Measurements from ENCODE around the gene MCM6. TPM values are rescaled to one million over a fixed set of nuclear protein-coding genes. Genes with fewer than 3 reads are reported as not detected.

MCM6 gene
- total and polyA plus RNA-seq, 4 donors: 6.8 to 15.6 (median 11.2) TPM

DNA sequence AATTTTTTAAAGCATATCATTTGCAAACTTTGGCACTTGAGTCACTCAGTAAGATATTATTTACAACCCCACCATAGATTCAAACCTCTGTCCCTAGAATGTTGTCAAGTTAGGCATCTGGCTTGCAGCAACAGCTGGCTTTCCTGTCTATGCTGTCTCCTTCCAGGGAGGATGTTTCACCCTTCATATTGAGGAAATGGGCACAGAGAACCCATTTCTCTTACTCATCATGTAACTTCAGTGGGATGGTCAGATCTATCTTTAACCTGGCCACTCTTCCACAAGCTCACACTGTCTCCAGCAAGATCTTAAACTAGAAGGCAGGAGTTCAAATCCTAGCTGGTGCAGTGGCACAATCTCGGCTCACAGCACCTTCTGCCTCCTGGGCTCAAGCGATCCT, 55.1 kb downstream of the MCM6 start:
- peaks cover 0 to 3% (median 0%) of the 10 kb centered on the region in 4 donors for H3K9me3 ChIP-seq (ENCODE audit: control insufficient read depth in 4 of 4, insufficient read depth in 3 of 4, low read length in 3 of 4)
- H3K27ac ChIP-seq (ENCODE audit: low read depth in 1 of 2, low read length in 1 of 2): no peak overlapping the region
- ATAC-seq (ENCODE audit: insufficient read depth, low FRiP score): no peak
- H3K4me1 ChIP-seq (ENCODE audit: control insufficient read depth in 5 of 5, insufficient read depth in 5 of 5, low read length in 5 of 5): peaks cover 0 to 8% (median 0%) of the 10 kb centered on the region in 5 donors
- no peak overlapping the region for H3K4me3 ChIP-seq
- TF ChIP-seq, protein P1, sequence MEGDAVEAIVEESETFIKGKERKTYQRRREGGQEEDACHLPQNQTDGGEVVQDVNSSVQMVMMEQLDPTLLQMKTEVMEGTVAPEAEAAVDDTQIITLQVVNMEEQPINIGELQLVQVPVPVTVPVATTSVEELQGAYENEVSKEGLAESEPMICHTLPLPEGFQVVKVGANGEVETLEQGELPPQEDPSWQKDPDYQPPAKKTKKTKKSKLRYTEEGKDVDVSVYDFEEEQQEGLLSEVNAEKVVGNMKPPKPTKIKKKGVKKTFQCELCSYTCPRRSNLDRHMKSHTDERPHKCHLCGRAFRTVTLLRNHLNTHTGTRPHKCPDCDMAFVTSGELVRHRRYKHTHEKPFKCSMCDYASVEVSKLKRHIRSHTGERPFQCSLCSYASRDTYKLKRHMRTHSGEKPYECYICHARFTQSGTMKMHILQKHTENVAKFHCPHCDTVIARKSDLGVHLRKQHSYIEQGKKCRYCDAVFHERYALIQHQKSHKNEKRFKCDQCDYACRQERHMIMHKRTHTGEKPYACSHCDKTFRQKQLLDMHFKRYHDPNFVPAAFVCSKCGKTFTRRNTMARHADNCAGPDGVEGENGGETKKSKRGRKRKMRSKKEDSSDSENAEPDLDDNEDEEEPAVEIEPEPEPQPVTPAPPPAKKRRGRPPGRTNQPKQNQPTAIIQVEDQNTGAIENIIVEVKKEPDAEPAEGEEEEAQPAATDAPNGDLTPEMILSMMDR (IDR thresholded peaks at IDR 0.05; ENCODE audit: control extremely low read depth, extremely low read depth): no peak
- H3K27me3 ChIP-seq (ENCODE audit: control insufficient read depth in 3 of 3, insufficient read depth in 3 of 3, low read length in 2 of 3): no peaks in the 10 kb centered on the region
- DNase-seq: no peak
- no peaks in the 10 kb centered on the region for H3K36me3 ChIP-seq (ENCODE audit: control insufficient read depth in 4 of 4, insufficient read depth in 4 of 4, low read length in 4 of 4)
- no peak overlapping the region for H3K9ac ChIP-seq (ENCODE audit: insufficient read depth in 1 of 2, low read length in 2 of 2)
- whole genome bisulfite sequencing, 2 donors: 98 to 100% methylated on average over 2 of the region's 2 CpGs

DNA sequence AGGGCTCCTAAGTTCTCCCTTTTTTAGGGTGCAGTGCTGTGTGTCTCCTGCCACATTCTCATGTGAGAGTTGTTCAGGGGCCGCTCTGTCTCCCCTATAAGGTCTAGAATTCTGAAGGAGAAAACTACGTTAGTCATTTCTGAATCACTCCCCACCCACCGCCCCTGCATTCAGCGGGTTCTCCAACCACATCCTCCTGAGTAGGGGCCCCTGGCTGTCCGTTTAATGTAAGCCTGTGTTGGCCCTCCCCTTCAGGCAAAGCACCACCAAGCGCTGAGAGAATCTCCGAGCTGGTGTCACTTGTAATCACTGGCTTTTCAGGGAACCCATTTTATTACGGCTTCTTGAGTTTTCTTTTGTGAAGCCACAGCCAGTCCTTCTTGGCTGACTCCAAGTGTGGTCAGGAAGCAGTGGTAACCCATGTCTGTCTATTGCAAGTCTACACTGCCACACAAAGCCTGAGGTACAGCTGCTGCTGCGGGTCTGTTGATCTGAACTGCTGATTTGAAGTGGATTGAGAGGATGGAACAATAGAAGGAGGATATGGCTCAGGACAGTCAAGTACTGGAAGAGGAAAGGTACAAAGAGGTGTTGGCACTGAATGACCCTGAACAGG, 56.1 kb downstream of the MCM6 start:
- no peaks in the 10 kb centered on the region for H3K36me3 ChIP-seq (ENCODE audit: control insufficient read depth in 4 of 4, insufficient read depth in 4 of 4, low read length in 4 of 4)
- no peak overlapping the region for H3K4me3 ChIP-seq
- no peaks in the 10 kb centered on the region for H3K27me3 ChIP-seq (ENCODE audit: control insufficient read depth in 3 of 3, insufficient read depth in 3 of 3, low read length in 2 of 3)
- WGBS, 2 donors: 25 to 53% methylated on average over 9 of the region's 9 CpGs
- H3K9ac ChIP-seq (ENCODE audit: insufficient read depth in 1 of 2, low read length in 2 of 2): no peak overlapping the region
- peaks cover 0 to 3% (median 0%) of the 10 kb centered on the region in 4 donors for H3K9me3 ChIP-seq (ENCODE audit: control insufficient read depth in 4 of 4, insufficient read depth in 3 of 4, low read length in 3 of 4)
- DNase-seq: no peak
- no peak overlapping the region for H3K27ac ChIP-seq (ENCODE audit: low read depth in 1 of 2, low read length in 1 of 2)
- no peak for ATAC-seq (ENCODE audit: insufficient read depth, low FRiP score)
- TF ChIP-seq, protein P1 (IDR thresholded peaks at IDR 0.05; ENCODE audit: control extremely low read depth, extremely low read depth): no peak
- no peaks in the 10 kb centered on the region for H3K4me1 ChIP-seq (ENCODE audit: control insufficient read depth in 5 of 5, insufficient read depth in 5 of 5, low read length in 5 of 5)

DNA sequence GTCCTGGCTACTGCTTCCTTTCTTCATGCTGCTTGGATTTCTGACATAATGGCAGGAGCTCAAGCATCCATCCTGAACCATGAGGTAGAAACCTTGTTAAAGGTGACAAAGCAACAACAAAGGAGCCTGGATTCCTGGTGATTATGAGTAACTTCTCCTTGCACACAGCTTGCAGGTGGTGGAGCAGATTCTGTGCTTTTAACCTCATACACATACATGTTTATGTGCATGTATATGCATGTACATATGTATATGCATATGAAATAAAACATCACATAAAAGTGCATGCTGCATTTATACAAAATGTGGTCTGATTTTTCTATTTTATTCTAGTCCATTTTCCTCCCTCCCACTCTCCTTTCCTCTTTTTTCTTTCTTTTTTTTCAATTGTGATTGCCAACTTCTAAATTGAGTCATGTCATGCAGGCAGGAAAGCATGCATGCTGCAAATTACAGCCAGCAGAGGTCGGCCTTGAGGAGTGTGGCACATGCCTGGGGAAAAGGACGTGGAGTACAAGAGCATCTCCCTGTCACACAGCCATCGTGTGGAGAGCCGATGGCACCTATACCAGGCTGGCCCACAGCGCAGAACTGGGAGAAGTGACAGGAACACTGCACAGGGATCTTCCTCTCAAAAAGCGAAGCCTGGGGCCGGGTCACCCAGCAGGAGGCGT, 57.2 kb downstream of the MCM6 start:
- no peaks in the 10 kb centered on the region for H3K36me3 ChIP-seq (ENCODE audit: control insufficient read depth in 4 of 4, insufficient read depth in 4 of 4, low read length in 4 of 4)
- ATAC-seq (ENCODE audit: insufficient read depth, low FRiP score) (no peak), DNase-seq (no peak)
- peaks cover 0 to 3% (median 0%) of the 10 kb centered on the region in 4 donors for H3K9me3 ChIP-seq (ENCODE audit: control insufficient read depth in 4 of 4, insufficient read depth in 3 of 4, low read length in 3 of 4)
- H3K27ac ChIP-seq (ENCODE audit: low read depth in 1 of 2, low read length in 1 of 2): no peak overlapping the region
- 74 to 77% methylated on average over 8 of the region's 8 CpGs for WGBS, 2 donors
- no peak overlapping the region for H3K4me3 ChIP-seq
- TF ChIP-seq, protein P1 (IDR thresholded peaks at IDR 0.05; ENCODE audit: control extremely low read depth, extremely low read depth): no peak
- H3K27me3 ChIP-seq (ENCODE audit: control insufficient read depth in 3 of 3, insufficient read depth in 3 of 3, low read length in 2 of 3): no peaks in the 10 kb centered on the region
- H3K4me1 ChIP-seq (ENCODE audit: control insufficient read depth in 5 of 5, insufficient read depth in 5 of 5, low read length in 5 of 5): no peaks in the 10 kb centered on the region
- no peak overlapping the region for H3K9ac ChIP-seq (ENCODE audit: insufficient read depth in 1 of 2, low read length in 2 of 2)
